Measurements from ENCODE around the gene SUN3. TPM values are rescaled to one million over a fixed set of nuclear protein-coding genes. Genes with fewer than 3 reads are reported as not detected.

The SUN3 gene
- total RNA-seq, 4 donors from 2014 or later = not detected

- Histone ChIP-seq H3K4me3 (no peak overlapping the region), H3K9me3 (no peaks in the 10 kb centered on the region), H3K27ac (no peak overlapping the region), H3K4me1 (peaks cover 0 to 5% (median 0%) of the 10 kb centered on the region in 4 donors), H3K36me3 (peaks cover 0 to 42% (median 6%) of the 10 kb centered on the region in 3 donors), H3K27me3 (no peaks in the 10 kb centered on the region)
- DNase-seq (ENCODE audit: low spot score in 2 of 2) = no peak
- TF ChIP-seq POLR2A (IDR thresholded peaks at IDR 0.05) (no peak), EP300 (IDR thresholded peaks at IDR 0.05) (no peak), CTCF (IDR thresholded peaks at IDR 0.05) (no peak)
- WGBS, 2 donors = 55 to 63% methylated on average over 4 of the region's 4 CpGs
Observed at GRCh38 chr7:47953822-47954221, 75.1 kb downstream of the SUN3 start.

- H3K27me3 ChIP-seq = no peaks in the 10 kb centered on the region
- no peak for TF ChIP-seq CTCF (IDR thresholded peaks at IDR 0.05)
- TF ChIP-seq EP300 (IDR thresholded peaks at IDR 0.05) = no peak
Observed at GRCh38 chr7:47952224-47952623, 76.7 kb downstream of the SUN3 start.

GRCh38 chr7:47951374-47951773, 77.5 kb downstream of the SUN3 start:
- no peaks in the 10 kb centered on the region for H3K9me3 ChIP-seq
- TF ChIP-seq CTCF (IDR thresholded peaks at IDR 0.05) = no peak
- TF ChIP-seq POLR2A (IDR thresholded peaks at IDR 0.05) = no peak
- TF ChIP-seq EP300 (IDR thresholded peaks at IDR 0.05) = no peak
- DNase-seq (ENCODE audit: low spot score in 2 of 2) = no peak
- H3K27ac ChIP-seq = peak overlapping the region in 1 of 4 donors; percentile 26
- H3K4me3 ChIP-seq = no peak overlapping the region
- H3K27me3 ChIP-seq = no peaks in the 10 kb centered on the region
- peaks cover 0 to 29% (median 6%) of the 10 kb centered on the region in 3 donors for H3K36me3 ChIP-seq
- H3K4me1 ChIP-seq = peaks cover 0 to 5% (median 0%) of the 10 kb centered on the region in 4 donors

More at GRCh38 chr7:47952224-47952623, 76.7 kb downstream of the SUN3 start:
- peaks cover 0 to 38% (median 6%) of the 10 kb centered on the region in 3 donors for H3K36me3 ChIP-seq
- H3K27ac ChIP-seq = no peak overlapping the region
- H3K4me1 ChIP-seq = peaks cover 0 to 5% (median 0%) of the 10 kb centered on the region in 4 donors
- H3K4me3 ChIP-seq = no peak overlapping the region
- 81 to 84% methylated on average over 4 of the region's 4 CpGs for WGBS, 2 donors
- no peaks in the 10 kb centered on the region for H3K9me3 ChIP-seq
- DNase-seq (ENCODE audit: low spot score in 2 of 2) = no peak

- Histone ChIP-seq H3K36me3 (peaks cover 0 to 22% (median 6%) of the 10 kb centered on the region in 3 donors), H3K9me3 (no peaks in the 10 kb centered on the region), H3K27me3 (no peaks in the 10 kb centered on the region), H3K4me3 (no peak overlapping the region), H3K27ac (no peak overlapping the region), H3K4me1 (peaks cover 0 to 5% (median 0%) of the 10 kb centered on the region in 4 donors)
- WGBS, 2 donors = 44 to 57% methylated on average over 11 of the region's 11 CpGs
- no peak for TF ChIP-seq CTCF (IDR thresholded peaks at IDR 0.05)
- peak in 1 of 2 donors; percentile 61 for TF ChIP-seq EP300 (IDR thresholded peaks at IDR 0.05)
- DNase-seq (ENCODE audit: low spot score in 2 of 2) = no peak
Observed at GRCh38 chr7:47950714-47951113, 78.2 kb downstream of the SUN3 start.

GRCh38 chr7:47949703-47950102, 79.2 kb downstream of the SUN3 start:
- H3K27ac ChIP-seq = no peak overlapping the region
- no peak overlapping the region for H3K4me3 ChIP-seq
- 85 to 86% methylated on average over 4 of the region's 4 CpGs for WGBS, 2 donors
- peaks cover 0 to 10% (median 0%) of the 10 kb centered on the region in 4 donors for H3K4me1 ChIP-seq
- peaks cover 0 to 14% (median 3%) of the 10 kb centered on the region in 3 donors for H3K36me3 ChIP-seq
- no peak for TF ChIP-seq POLR2A (IDR thresholded peaks at IDR 0.05)
- TF ChIP-seq EP300 (IDR thresholded peaks at IDR 0.05) = no peak
- no peak for TF ChIP-seq CTCF (IDR thresholded peaks at IDR 0.05)
- DNase-seq (ENCODE audit: low spot score in 2 of 2) = no peak
- H3K9me3 ChIP-seq = no peaks in the 10 kb centered on the region
- H3K27me3 ChIP-seq = no peaks in the 10 kb centered on the region

Measured in tibial nerve (tissue), 4 donors.